HG03039 (cell line): ENCODE data around the gene TPCN2.
A peak's percentile ranks its signal among the peaks of the same experiment; 100 is the strongest.

Source experiments
- ATAC-seq: cut with Tn5 transposase; IDR thresholded peaks from one replicate; pipeline ENCODE4 v1.9.1; 2021; ENCODE audit warnings: mild to moderate bottlenecking, moderate library complexity; ENCODE audit not compliant: unreplicated experiment

TPCN2 gene

DNA sequence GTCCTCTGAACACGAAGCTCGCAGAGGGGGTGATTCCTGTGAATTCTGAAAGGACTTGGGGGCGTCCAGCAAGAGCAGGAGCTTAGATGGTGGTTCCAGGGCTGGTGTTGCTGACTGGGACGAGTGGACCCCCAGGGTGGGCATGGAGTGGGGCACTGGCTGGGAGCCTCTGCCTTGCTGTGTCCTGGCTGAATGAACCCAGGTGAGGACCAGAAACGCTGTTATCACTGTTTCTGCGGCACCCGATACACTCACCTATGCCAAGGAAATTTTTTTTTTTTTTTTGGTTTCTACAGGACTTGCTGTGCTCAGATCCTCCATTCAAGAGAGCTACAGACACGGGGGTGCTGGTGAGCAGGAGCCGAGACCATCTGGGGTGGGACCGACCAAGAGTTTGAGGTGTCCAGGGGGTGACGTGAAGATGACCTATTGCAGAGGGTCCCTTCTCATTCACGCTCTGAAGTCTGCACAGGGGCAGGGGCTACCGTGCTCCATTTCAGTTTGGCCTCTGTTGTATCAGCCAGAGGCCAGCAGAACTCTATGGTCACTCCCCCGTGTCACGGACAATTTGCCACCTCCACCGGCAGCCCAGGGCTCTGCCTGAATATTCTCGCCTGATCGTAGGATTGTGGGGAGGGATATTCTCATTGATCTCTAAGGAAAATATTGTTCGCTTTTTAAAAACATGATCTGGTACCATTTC lies 110.6 kb downstream of the TPCN2 start:
- ATAC-seq = no peak

DNA sequence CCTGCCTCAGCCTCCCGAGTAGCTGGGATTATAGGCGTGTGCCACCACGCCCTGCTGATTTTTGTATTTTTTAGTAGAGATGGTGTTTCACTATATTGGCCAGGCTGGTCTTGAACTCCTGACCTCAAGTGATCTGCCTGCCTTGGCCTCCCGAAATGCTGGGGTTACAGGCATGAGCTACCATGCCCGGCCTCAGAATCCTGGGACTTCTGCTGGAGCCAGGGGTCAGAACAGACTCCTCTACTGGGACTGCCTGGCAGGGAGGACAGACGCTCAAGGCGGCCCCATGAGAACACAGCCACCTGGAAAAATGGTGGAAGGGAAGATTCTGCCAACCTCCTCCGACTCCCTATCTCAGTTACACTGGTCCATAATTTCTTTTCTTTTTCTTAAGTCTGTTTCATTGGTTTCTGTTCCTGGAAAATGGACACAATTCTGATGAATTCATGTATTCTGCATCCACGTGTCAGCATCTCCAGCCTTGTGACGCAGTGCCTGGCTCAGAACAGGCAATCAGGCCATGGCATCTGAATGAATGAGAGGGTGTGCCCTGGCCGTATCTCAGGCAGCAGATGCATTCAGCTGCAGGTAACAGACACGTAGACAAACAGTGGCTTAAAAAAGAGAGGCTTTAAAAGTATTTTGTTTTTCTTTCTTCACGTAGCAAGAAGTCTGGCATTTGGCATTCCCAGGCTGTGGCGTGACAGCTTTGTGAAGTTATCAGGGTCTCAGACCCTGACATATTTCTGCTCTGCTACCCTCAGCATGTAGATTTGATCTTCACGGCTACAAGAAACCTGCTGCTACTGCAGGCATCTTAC lies 111.8 kb downstream of the TPCN2 start:
- ATAC-seq = no peak

DNA sequence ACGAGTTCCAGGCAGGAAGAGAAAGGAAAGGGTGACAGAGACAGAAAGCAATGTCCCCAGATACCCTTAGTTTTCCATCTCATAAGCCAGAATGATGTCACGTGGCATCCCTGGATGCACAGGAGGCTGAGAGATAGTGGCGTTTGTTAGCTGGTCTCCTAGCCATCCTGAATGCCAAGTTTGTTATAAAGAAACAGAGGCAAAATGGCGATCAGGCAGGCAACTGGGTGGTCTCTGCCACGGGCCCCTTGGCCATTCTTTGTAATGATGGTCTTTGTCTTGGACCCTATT lies 112.3 kb downstream of the TPCN2 start:
- no peak for ATAC-seq

DNA sequence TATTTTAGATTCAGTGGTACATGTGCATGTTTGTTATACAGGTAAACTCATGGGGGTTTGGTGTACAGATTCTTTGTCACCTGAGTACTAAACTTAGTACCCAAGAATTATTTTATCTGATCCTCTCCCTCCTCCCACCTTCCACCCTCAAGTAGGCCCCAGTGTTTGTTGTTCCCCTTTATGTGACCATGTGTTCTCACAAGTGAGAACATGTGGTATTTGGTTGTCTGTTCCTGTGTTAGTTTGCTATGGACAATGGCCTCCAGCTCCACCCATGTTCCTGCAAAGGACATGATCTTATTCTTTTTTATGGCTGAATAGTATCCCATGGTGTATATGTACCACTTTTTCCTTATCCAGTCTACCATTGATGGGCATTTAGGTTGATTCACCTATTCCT lies 113.8 kb downstream of the TPCN2 start:
- ATAC-seq = no peak

DNA sequence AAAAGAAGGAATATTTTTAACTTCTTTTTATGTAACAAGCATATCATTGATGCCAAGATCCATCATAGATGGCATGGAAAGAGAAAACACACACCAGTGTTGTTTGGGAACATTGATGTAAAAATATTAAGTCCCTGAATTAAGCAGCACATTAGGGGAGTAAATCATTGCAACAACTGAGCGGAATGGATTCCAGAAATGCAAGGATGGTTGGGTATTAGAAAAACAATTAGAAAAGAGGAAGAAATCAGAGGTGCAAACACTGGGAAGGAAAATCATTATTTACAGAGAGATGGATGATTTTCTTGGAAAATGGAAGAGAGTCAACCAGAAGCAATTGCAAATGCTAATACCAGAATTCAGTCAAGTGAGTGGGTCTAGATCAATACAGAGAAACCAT lies 115.1 kb downstream of the TPCN2 start:
- ATAC-seq = no peak

DNA sequence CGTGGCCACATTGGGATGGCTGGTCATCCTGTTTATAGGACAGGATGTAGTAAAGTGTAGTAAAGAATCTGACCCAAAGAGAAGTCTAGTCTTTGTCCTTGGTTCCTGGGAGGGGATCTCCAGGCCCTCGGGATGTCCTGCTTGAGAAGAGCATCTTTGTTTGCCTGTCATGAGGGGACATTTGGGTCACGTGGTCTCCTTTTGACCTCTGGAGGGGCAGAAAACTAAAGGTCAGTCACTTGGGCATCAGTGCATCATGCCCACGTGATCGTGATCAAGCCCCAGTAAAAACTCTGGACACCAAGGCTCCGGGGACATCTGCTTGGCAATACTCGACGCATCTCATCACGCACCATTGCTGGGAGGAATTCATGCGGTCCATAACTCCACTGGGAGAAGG lies 116.1 kb downstream of the TPCN2 start:
- ATAC-seq = no peak

DNA sequence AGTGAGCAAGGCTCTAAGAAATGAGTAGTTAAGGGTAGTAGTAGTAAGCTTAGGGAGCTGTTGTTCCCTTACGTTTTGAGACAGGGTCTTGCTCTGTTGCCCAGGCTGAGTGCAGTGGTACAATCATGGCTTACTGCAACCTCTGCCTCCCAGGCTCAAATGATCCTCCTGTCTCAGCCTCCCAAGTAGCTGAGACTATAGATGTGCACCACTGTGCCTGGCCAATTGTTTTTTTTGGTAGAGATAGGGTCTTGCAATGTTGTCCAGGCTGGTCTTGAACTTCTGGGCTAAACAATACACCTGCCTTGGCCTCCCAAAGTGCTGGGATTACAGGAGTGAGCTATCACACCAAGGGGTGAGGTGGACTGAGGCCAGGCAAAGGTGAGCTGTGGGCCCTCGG lies 117.0 kb downstream of the TPCN2 start:
- ATAC-seq = no peak

DNA sequence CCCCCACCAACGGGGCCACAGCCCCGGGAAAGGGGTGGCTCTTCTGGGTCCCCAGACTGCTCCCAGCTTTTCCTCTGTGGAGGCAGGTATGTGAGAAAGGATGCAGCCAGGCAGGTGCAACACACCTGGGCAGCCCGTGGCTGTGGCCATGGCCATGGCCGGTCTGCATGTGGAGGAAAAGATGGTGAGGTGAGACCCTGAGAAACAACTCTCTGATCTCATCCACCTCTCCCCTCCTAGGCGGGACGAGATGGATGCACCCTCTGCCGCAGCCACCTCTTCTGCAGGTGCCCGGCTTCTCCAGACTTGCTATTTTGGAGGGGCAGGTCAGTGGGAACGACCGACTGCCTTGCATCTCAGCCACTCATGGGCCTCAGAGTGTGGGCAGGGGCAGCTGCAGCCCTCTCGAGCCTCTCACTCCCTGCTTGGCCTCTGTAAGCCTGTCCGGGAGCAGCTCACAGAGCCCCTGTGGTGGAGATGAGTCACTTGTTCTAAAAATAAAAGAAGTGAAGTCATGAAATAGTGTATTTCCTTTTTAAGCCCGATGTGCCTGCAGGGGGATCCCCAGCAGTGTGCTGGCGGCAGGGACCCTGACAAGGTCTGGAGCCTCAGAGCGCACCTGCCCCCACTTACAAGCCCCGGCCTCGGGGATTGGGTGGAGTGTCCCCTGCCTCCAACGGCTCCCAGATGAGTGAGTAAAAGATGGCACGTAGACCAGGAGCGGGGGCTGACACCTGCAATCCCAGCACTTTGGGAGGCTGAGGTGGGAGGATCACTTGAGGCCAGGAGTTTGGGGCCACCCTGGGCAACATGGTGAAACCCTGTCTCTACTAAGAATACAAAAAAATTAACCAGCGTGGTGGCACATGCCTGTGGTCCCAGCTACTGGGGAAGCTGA lies 117.7 kb downstream of the TPCN2 start:
- ATAC-seq = peak; percentile 75

DNA sequence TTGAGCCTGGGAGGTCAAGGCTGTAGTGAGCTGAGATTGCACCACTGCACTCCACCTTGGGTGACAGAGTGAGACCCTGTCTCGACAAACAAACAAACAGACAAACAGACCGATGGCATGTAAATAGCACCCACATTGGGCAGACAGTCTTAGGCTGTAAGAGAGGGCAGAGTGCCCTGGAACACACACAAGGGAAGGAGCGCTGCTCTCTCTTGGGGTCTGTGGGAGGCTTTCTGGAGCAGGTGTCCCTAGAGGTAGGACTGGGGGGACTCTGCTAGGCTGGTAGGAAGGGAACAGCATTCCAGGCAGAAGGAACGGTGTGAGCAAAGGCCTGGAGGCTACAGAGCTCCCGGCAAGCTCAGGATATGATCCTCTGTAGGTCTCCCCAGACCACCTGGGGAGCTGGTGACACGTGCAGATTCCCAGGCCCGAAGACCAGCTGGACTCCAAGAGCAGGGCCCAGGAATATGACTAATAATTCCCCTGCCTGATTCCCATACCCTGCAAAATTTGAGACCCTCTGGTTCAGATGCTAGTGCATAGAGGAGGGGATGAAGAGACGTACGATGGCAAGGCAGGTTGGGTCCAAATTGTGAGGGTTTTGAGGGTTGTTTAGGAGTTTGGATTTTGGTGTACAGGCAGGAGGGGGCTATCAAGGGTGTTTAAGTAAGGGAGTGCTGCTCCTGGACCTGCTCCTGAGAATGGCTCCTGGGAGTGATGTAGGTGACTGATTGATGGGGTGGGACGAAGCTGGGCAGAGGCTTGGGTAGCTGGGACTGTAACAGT lies 118.6 kb downstream of the TPCN2 start:
- ATAC-seq = no peak

DNA sequence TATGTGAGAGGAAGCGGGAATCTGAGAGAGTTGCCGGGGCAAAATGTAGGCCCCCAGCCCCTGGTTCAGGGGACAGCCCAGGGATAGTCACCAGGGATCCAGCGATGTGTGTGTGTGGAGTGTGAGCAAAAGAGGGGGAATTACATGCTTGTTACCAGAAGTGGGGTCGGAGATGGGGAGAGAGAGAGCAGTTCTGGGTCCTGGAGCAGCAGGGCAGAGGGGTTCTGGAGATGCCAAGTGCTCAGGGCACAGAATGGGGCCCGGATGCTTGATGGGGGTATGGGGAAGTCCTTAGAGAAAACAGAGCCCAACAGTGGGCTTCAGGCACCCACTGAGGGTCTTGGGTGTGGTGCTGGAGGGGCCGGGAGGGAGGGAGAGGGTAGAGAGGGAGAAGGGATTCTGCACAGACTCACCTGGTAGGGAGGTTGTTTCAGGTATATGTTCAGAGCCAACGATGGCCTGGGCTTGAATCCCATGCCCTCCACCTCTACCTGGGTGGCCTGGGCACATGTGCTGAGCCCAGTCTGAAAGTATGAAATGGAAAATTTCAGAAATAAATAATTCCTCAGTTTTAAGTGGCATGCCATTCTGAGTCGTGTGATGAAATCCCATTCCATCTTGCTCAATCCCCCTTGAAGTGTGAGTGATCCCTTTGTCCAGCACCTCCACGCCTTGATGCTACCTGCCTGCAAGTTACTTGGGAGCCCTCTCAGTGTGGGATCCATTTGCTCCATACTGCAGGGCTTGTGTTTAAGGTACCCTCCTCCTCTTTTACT lies 119.4 kb downstream of the TPCN2 start:
- ATAC-seq = no peak

DNA sequence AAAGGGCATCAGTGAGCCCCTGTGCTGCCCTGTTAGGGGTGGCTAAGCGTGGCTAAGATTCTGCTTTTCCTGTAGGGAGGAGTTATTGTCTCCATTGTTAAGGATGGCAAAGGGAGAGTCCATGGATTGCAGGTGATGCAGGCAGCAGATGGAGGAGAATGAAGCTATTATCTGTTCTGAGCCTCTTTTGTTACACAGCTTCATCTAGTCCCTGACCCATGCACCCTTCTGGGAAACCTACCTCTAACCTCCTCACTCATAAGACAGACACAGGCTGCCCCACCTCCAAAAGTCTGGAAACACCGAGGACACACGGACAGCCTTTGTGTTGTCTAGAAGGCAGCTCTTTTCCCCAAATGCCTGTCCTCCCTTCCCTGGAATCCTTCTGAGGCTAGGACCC lies 120.7 kb downstream of the TPCN2 start:
- no peak for ATAC-seq

DNA sequence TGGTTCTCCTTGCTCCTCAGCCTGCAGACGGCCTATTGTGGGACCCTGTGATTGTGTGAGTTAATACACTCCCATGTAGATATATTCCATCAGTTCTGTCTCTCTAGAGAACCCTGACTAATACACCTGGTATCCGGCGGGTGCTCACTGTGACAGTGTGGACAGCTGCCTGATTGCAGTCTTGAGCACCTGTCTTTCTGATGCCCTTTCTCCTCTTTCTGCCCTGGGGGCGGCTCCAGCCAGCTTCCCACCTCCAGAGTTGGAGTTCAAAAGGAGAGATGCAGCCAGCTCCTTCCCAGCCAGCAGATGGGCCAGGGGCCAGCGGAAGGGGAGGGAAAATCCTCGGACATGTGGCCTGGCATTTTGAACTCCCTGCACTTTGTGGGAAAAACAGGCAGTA lies 122.0 kb downstream of the TPCN2 start:
- no peak for ATAC-seq

DNA sequence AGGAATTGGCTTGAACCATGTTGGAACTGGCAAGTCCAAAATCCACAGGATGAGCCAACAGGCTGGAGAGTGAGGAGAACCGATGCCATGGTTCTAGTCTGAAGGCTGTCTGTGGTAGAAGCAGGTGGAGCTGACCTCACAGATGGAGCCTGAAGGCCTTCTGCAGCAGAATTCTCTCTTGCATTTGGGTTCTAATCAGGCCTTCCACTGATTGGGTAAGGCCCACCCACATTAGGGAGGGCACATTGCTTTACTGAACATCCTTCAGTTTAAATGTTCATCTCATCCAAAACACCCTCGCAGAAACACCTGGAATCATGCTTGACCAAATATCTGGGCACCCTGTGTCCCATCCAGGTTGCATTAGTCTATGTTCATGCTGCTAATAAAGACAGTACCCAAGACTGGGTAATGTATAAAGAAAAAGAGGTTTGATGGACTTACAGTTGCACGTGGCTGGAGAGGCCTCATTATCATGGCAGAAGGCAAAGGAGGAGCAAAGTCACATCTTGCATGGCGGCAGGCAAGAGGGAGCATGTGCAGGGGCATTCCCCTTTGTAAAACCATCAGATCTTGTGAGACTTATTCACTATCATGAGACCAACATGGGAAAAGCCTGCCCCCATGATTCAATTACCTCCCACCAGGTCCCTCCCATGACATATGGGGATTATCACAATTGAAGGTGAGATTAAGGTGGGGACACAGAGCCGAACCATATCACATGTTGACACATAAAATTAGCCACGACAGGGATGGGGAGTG lies 122.9 kb downstream of the TPCN2 start:
- ATAC-seq = no peak

DNA sequence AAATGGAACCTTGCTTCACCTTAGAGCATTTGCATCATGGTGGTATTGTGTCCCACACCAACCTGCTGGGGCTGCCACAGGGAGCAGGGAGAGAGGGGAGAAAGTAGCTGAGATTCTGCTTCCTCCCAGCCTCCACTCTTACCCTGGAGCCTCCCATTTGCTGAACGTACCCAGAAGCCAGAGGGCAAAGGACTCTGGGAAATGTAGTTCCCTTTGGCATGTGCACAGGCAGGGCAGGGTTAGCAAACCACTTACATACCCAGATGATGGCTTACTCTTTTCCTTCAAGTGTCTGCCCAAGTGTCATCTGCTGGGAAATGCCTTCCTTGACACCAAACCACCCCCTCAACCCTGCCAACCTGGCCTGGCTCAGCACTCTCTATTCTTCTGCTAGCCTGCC lies 123.9 kb downstream of the TPCN2 start:
- ATAC-seq = no peak

DNA sequence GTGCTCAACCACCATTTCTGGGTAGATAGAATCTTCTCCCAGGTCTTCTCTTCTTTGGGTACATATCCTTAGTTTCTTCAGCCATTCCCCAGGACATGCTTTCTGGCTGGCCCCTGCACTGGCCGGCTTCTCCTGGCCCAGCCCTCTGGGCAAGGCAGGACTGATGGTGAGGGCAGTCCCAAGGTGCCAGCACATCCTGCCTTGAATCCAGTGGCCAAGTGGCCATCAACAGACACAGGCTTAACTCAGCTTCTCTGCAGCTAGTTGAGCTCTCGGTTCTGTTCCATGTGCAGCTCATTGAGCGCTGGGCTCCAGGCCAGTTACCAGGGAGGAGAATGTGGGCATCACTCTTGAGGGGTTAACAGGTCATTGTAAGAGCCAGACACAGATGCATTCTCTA lies 124.6 kb downstream of the TPCN2 start:
- ATAC-seq = no peak

DNA sequence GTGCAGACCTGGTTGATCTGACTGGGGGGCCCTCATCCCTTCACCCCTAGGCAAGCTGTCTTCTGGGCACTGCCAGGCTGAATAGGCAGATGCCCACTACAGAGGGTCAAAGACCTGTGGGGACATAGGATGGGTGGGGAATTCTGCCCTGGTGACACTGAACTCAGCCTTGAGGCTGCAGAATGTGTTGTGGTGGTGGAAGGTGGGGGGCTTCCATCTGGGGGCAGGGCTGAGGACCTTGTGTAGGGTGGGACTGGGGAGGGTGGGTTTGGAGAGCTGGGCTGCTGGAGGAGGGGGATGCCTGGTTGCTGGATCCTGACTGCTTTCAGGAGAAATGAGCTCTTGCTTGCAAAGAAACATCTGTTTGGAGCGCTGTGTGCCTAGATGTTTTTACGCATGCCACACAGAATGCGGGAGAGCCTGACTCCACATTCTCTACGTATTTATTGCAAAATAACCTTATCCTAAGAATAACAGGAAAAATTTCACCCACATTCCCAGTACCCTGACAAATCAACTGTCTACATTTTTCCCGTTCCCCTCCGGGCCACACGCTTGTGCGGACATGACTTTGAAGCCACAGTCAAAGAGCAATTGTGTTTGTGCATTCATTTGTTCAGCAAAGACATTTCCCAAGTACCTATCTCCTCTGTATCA lies 125.3 kb downstream of the TPCN2 start:
- no peak for ATAC-seq

DNA sequence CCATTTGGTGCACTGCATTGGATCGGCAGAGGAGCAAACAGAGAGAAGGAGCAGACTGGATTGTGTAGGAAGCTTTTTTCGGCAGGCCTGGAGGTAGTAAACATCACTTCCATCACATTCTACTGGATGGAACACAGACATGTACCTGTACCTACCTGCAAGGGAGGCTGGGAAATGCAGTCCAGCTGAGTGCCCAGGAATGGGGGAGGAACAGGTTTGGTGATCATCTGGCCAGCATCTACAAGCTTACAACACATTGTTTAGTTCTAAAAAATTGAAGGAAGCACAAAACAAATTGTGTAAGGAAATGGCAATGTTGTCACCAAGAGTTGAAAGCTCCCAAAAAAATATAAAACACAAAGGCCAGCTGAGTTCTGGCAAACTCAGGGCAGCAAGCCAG lies 126.1 kb downstream of the TPCN2 start:
- no peak for ATAC-seq

DNA sequence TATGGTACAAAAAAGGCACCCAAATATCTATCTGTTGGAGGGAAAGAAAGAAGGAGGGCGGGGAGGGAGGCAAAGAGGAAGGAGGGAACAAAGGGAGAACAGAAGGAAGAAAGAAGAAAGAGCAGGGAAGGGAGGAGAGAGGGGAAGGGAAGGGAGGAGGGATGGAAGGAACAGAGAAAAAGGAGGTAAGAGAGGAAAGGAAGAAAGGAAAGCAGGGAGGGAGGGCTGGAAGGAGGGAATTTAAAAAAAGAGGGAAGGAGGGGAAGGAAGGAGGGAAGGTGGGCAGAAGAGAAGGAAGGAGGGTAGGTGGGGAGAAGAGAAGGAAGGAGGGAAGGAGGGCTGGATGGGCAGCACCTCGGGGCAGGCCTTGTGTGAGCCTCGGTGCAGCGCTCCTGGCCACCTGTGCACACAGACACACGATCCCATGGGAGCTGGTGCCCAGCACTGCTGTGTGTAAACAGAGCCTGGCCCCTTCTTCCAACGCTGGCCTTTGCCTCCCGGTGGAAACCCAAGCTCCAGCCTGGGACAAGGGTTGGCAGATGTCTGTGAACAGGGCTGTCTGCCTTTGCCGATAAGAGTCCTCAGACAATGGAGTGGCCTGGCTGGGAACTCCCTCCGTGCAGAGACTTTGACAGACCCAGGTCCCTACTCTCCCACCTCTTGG lies 130.2 kb downstream of the TPCN2 start:
- no peak for ATAC-seq
